ENCODE measurements around the gene RASGRF1.

- TF ChIP-seq YY1 (IDR thresholded peaks at IDR 0.05; ENCODE audit: insufficient read depth, insufficient read length) = no peak
- TF ChIP-seq ZNF274 (IDR thresholded peaks at IDR 0.05; ENCODE audit: low read depth, low read length) = no peak
- no peak for TF ChIP-seq SUZ12 (IDR thresholded peaks at IDR 0.05; ENCODE audit: extremely low read depth, insufficient read depth, insufficient read length)
Measured at GRCh38 chr15:79092382-79092781, 1.8 kb upstream of the RASGRF1 start.

Data from NT2/D1 (cell line).